HG02678 (cell line): ENCODE data around the gene SPINDOC.
A peak's percentile ranks its signal among the peaks of the same experiment; 100 is the strongest.
"Not testable (repeated sequence)": the region's sequence is repeated elsewhere in the genome, so short reads cannot be mapped to it uniquely, and the experiment has no call there.

Experiments
- ATAC-seq: cut with Tn5 transposase; IDR thresholded peaks from one replicate; pipeline ENCODE4 v1.9.1; 2021; ENCODE audit warnings: mild to moderate bottlenecking, moderate library complexity; ENCODE audit not compliant: unreplicated experiment

Gene SPINDOC

DNA sequence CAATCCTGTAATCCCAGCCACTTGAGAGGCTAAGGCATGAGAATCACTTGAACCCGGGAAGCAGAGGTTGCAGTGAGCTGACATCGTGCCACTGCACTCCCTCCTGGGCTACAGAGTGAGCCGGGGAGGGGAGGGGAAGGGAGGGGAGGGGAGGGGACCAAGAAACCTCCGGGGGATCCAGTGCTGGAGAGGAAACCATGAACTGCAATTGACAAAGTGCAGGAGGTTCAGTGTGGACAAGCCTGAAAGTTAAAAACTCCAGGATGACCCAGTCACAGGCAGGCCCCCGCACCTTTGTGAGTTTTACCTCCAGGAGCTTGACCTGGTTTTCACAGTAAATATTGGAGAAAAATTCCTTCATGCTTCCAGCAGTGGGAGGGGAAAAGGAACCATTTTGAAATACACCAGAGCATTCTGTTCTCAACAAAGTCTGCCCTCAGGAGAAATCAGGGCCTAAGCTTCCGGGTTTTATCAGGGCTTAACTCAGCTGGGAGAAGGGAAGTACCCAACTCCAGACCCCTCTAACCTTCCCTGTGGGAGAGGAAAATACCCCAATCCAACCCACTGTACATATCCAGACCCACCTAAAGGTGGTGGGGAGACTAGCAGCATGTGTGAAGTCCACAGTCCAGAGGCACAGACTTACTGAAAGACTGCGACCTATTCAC lies 29.2 kb upstream of the SPINDOC start:
- ATAC-seq = no peak

- ATAC-seq = no peak
These were observed 27.4 kb upstream of the SPINDOC start for GRCh38 chr11:63785823-63786222.

- ATAC-seq = no peak
These were observed 21.6 kb upstream of the SPINDOC start for GRCh38 chr11:63791495-63792167.

DNA sequence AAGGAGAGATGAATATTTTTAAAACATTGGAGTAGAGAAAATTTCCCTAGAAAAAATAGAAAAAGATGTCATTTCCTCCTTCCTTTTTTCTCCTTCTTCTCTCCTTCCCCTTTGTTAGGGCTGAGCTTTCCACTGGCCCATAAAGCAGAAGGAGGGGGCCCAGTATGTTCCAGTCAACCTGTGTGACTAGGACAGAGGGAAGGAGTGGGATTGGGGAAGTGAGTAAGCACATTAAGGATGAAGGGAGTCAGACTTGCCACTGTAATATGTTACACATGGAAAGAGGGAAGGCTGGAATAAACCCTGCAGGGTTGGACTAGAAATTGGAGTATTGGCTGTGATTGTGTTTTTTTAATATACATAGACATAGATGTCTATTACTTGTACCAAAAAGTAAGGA lies 20.1 kb upstream of the SPINDOC start:
- ATAC-seq = no peak

DNA sequence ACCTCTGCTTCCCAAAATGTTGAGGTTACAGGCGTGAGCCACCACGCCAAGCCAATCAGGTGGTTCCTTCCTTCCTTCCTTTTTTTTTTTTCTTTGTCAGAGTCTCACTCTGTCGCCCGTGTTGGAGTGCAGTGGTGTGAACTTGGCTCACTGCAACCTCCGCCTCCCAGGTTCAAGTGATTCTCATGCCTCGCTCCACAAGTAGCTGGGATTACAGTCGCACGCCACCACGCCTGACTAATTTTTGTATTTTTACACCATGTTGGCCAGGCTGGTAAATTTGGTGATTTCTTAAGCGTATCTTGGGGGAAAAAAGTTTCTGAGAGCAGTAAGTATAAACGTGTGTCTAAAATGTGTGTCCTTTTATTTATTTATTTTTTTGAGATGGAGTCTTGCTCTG lies 18.2 kb upstream of the SPINDOC start:
- ATAC-seq = no peak

GRCh38 chr11:63800921-63801320 lies 12.3 kb upstream of the SPINDOC start:
- no peak for ATAC-seq

DNA sequence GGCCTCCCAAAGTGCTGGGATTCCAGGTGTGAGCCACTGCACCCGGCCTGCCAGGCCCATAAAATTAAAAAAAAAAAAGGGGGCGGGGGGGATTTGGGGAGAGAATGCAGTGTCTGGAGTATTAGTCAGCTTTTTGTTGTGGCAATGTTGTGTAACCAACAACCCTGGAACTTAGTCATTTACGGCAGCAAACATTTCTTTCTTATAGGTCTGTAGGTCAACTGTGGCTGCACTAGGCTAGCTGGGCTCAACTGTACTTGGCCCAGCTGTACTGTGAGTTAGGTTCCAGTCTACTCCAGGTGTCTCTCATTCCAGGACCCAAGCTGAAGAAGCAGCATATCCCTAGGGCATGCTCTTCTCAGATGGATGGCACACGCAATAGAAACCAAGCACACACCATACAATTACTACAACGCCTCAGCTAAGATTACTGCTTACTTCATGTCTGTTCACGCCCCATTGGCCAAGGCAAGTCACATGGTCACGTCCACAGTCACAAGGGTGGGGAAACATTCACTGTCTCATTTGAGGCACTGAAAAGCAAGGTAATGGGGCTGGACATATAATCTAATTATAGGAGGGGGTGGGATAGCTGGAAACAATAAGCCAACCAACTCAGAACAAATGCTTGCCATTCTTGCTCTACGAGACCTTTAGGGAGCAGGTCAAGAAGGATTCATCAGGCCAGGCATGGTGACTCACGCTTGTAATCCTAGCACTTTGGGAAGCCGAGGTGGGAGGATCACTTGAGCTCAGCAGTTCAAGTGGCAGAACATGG lies 10.4 kb upstream of the SPINDOC start:
- no peak for ATAC-seq

GRCh38 chr11:63804259-63804658 lies 9.0 kb upstream of the SPINDOC start:
- no peak for ATAC-seq

DNA sequence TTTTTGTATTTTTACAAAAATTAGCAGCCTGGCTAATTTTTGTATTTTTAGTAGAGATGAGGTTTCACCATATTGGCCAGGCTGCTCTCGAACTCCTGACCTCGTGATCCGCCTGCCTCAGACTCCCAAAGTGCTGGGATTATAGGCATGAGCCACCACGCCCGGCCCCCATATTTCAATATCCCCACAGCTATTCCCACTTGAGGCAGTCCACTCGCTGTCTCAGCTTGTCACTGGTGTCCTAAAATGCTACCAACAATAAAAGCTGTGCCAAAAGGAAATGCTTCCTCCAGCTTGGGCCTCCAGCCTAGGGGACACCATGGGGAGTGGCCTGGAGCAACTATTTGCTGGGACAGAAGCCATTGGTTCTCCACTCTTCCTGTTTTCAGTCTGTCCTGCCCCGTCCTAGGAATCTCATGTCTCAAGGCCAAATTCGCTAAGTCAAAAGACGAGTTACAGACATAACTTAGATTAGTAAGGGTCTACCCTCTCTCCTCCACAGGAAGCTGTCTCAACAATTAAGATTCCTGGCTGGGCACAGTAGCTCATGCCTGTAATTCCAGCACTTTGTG lies 7.3 kb upstream of the SPINDOC start:
- no peak for ATAC-seq

GRCh38 chr11:63810383-63810782 lies 2.9 kb upstream of the SPINDOC start:
- ATAC-seq = not testable (repeated sequence)

DNA sequence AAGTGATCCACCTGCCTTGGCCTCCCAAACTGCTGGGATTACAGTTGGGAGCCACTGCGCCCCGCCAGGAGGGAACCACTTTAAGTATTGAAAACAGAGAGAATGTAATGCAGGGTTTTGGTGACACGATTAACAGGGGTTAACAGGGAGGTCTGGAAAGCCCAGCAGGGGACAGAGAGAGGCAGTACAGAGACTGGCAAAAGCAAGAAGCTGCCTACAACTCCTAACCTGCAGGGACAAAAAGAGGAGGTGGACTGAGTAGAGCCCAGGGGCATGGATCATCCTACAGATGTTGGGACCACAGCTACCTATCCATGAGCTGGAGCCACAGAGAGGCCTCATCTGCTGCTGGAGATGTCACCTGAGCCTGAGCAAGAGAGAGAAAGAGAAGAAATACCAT lies 1.7 kb upstream of the SPINDOC start:
- no peak for ATAC-seq

DNA sequence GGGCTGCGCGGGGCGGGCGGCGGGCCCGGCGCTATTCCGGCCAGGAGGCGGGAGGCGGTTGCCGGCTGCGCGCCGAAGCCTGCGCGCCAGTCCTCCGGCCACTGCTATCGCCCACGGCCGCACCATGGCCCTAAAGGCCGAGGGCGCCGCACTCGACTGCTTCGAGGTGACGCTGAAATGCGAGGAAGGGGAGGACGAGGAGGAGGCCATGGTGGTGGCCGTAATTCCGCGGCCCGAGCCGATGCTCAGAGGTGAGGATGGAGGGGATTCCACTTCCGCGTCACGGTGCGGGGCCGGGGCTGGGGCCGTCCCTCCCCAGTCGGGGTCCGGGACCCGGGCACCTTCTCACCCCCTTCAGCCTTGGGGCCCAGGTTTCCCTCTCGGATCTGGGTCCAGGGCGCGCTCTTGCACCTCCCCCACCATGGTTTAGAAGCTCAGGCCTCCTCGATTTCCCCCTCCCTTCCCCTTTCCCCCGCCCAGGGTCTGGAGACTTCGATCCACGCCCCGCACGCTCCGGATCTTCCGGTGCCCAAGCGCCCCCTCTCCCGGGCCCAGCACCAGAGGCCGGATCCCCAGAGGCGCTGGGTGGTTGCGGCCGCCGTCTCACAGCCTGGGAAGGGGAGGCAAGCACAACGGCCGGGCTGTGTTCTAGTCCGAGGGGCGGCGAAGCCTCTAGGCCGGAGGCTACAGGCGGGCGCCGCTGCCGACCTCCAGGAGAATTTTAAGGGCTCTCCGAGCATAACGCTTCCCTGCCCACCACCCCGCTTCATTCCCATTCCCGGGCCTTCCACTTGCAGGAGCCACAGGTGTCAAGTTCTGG lies 517 bp downstream of the SPINDOC start:
- ATAC-seq = peak; percentile 35

- ATAC-seq = no peak
These were observed 1.1 kb downstream of the SPINDOC start for GRCh38 chr11:63814383-63814736.

- ATAC-seq = no peak
These were observed 2.9 kb downstream of the SPINDOC start for GRCh38 chr11:63816166-63816565.

DNA sequence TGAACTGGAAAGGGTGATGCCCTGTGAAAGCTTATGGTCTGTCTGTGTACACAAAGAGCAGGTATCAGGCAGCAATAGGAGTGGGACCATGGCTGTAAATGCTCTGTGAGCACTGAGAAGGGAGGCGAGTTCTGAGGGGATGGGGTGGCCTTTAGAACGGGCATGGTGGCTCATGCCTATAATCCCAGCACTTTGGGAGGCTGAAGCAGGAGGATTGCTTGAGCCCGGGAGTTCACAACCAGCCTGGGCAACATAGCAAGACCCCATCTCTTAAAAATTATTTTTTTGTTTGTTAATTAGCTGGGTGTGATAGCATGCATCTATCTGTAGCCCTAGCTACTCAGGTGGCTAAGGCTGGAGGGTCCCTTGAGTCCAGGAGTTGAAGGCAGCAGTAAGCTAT lies 3.5 kb downstream of the SPINDOC start:
- no peak for ATAC-seq

DNA sequence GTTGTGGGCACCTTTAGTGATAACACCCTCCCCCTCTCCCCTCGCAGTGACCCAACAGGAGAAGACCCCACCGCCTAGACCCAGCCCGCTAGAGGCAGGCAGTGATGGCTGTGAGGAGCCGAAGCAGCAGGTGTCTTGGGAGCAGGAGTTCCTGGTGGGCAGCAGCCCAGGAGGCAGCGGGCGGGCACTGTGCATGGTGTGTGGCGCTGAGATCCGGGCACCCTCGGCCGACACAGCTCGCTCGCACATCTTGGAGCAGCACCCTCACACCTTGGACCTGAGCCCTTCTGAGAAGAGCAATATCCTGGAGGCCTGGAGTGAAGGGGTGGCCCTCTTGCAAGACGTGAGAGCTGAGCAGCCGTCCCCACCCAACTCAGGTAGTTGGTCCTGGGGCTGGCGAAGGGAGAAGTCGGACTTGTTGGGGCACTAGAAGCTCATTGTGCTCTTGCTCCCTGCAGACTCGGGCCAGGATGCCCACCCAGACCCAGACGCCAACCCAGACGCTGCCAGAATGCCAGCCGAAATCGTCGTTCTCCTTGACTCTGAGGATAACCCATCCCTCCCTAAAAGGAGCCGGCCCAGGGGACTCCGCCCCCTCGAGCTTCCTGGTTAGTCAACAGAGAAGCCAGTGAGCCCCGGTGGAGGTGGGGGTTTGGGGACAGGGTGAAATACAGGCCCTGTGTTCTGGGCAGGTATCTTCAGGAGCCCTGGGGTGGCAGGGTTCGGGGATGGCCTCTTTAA lies 4.7 kb downstream of the SPINDOC start:
- no peak for ATAC-seq

DNA sequence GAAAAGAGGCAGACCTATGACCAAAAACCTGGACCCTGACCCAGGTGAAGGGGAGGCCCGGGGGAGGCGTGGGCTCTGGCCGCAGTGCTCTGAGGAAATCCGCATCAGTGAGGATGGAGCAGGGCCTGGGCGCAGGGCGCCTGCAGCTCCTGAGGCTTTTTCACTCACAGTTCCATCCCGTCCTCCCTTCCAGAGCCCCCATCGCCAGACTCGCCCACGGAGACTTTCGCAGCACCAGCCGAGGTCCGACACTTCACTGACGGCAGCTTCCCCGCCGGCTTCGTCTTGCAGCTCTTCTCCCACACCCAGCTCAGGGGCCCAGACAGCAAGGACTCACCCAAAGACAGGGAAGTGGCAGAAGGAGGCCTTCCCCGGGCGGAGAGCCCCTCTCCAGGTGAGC lies 5.4 kb downstream of the SPINDOC start:
- ATAC-seq = no peak

DNA sequence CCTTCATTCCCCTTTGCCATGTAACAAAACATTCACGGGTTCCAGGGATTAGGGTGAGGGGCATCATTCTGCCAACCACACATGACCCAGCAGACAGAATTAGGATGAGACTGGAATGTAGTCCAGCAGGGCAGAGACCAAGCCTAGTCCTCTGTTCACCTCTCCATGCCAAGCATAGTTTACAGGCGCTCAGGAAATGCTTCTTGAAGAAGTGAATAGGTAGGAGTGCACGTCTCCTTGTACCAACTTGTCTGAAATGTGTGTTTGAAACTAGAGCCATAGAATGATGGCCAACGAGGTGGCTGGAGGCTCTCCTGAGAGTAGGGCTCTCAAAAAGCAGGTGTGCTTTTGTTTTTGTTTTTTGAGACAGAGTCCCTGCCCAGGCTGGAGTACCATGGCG lies 8.2 kb downstream of the SPINDOC start:
- no peak for ATAC-seq

- ATAC-seq = no peak
These were observed 13.4 kb downstream of the SPINDOC start for GRCh38 chr11:63826471-63827190.
